GM12801 (cell line): ENCODE results near the gene DCAF16.

ENCODE experiments used
- TF ChIP-seq, protein P1 (sequence below): IDR thresholded peaks from one replicate; pipeline ENCODE4 v1.5.1; 2011; ENCODE audit warnings: control low read depth; ENCODE audit not compliant: insufficient read length; ENCODE audit errors: extremely low read depth

The DCAF16 gene

DNA sequence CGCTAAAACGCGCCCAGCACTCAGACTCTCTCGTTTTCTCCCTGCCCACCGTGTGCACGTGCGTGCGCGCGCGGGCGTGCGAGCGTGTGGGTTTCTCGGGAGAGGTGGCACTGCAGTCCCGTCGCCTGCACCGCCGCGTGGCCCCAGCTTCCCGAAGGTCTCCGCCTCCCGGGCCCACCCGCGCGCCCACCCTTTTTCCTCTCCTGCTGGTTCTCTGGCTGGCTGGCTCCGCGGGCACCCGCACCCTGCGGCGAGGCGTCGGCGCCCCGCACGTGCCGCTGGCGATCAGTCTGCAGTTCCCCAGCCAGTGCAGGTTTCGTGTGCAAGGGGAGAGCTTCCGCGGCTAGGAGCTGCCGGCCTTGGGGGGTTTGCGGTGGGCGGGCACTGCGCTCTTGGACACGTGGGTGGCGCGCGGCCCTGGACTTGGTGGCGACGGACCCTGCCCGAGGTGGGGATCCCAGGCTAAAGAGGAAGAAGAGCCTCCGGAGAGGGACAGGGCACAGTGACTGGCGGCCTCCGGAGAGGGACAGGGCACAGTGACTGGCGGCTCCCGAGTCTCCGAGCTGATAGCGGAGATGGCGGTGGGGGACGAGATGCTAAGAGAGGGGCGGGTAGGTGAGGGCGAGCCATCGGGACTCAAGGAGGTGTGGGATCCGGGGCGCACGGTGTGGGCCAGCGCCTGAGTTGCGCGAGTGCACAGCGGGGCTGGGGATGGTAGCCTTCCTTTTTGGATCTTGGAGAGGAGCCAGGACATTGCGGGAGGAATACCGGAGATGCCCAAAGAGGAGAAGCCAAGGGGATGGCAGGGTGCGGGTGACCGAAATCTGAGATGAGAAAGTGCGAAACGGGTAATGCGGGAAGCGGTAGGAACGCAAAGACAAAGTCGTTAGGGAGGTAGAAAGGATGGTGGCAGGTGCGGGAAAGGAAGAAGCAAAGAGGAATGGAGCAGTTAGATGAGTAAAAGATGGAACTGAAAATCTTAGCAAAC, 29.0 kb downstream of the DCAF16 start, which contains the start of gene FAM184B:
FAM184B (minus strand) TSS at position 322 of the 988 bp plus-strand sequence. CDS start 322 bp downstream, outside the sequence.
- TF ChIP-seq, protein P1, sequence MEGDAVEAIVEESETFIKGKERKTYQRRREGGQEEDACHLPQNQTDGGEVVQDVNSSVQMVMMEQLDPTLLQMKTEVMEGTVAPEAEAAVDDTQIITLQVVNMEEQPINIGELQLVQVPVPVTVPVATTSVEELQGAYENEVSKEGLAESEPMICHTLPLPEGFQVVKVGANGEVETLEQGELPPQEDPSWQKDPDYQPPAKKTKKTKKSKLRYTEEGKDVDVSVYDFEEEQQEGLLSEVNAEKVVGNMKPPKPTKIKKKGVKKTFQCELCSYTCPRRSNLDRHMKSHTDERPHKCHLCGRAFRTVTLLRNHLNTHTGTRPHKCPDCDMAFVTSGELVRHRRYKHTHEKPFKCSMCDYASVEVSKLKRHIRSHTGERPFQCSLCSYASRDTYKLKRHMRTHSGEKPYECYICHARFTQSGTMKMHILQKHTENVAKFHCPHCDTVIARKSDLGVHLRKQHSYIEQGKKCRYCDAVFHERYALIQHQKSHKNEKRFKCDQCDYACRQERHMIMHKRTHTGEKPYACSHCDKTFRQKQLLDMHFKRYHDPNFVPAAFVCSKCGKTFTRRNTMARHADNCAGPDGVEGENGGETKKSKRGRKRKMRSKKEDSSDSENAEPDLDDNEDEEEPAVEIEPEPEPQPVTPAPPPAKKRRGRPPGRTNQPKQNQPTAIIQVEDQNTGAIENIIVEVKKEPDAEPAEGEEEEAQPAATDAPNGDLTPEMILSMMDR = no peak

DNA sequence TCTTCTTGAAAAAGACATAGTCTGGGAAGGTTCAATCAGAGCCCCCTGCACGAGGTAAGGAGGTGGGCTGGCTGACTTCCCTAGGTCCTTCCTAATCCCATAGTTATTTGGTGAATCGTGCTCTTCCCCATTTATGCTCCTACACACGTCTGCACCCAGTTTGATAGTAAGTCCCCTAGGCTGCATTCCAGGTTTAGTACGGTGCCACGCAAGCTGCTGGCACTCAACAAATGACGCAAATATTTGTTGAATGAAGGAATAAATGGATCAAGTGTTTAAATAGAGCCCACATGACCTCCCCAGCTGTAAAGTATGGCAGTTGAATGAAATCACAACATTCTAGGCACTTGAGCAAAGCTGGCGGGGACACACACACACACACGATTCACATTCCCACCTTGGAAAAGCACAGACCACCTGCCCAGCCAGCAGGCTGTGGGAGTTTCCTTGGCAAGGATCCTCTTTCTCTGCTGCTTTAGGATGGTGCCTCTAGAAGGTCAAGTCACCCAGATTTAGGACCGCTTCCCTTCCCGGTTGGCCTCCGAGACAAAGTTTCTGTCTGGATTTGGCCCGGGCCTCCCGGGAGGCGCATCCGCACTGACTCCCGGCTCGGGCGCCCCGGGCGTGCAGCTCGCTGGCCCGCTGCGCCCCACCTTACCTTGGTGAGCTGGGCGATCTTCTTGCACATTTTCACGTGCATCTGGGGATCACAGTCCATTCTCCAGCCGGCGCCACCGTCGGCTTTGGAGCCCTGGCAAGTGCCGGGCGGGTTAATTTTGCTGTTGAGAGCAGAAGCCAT, 29.9 kb downstream of the DCAF16 start:
- TF ChIP-seq, protein P1 = no peak

DNA sequence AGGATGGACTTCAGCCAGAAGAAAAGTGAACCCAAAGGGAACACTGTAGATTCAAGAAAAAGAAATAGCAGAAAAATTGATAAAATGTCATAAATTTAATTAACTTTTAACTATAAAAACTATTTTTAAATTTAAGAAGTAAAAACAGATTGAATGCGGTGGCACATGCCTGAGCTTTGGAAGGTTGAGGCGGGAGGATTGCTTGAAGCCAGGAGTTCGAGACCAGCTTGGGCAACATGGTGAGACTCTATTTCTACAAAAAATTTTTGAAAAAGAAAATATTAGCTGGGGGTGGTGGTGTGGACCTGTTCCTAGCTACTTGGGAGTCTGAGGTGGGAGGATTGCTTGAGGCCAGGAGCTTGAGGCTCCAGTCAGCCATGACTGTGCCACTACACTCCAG, 32.1 kb downstream of the DCAF16 start:
- TF ChIP-seq, protein P1 = no peak

DNA sequence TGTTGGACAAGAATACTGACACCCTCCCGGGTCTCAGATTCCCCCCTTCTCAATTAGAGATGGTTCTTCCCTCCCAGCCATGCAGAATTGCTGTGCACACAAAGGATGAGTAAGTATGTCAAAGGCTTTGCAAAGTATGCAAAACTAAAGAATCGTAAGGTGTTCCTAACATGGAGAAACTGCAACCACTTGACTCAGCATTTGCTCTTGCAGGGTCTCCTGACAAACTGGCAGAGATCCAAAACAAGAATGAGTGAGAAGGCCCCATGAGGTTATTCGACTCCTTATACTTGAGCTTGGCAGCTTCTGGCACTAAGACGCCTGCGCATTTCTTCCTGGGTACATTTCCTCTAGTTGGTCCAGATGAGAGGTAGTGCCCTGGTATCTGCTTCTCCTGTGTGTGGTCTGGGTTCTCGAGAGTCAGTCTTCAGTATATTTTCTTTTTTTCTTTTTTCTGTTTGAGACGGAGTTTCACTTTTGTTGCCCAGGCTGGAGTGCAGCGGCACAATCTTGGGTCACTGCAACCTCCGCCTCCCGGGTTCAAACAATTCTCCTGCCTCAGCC, 37.3 kb downstream of the DCAF16 start:
- TF ChIP-seq, protein P1 = no peak

DNA sequence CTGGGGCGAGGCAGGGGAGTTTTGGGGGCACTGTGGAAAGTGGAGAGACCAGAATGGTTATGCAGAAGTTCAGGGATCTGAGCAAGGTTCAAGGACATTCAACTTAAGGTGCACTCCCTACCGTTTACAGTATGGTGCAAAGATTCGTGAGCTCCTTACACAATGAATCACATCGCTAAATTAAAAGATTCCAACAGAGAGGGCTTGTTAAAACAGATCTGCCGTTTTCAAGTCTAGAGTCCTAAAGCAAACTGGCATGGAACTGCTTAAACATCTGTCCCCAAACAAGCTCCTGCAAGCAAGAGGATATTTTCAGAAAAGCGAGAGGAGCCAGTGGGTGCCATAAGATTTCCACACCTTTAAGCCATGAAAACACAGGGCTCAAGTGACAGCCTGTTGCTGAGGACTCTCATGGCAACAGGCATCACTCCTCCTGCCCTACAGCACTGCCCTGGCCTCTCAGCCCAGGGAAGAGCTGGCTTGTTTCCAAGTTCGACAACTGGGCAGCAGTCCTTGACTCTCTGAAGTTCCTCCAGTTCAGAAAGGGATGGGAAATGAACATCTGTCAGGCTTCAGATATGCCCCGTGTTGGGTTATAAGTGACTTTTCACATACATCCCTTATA, 39.2 kb downstream of the DCAF16 start:
- TF ChIP-seq, protein P1 = no peak

DNA sequence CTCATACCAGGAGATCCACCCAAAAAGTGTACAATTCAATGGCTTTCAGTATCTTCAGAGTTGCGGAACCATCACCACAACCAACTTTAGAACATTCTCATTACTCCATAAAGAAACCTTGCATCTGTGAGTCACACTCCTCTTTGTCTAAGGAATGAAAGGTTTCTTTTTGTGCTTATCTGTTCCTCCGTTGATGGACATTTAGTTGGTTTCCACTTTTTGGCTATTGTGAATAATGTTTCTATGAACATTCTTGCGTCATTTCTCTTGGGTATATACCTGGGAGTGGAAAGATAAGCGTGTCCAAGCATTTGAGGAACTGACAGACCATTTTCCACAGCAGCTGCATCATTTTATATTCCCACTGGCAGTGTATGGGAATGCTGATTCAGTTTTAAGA, 39.7 kb downstream of the DCAF16 start:
- TF ChIP-seq, protein P1 = no peak
